GM18907 (cell line): Measurements from ENCODE around the gene TM2D3.

Source experiments
- ATAC-seq: cut with Tn5 transposase; IDR thresholded peaks from one replicate; pipeline ENCODE4 v1.9.1; 2021; ENCODE audit warnings: mild to moderate bottlenecking, moderate library complexity; ENCODE audit not compliant: unreplicated experiment

Gene TM2D3

DNA sequence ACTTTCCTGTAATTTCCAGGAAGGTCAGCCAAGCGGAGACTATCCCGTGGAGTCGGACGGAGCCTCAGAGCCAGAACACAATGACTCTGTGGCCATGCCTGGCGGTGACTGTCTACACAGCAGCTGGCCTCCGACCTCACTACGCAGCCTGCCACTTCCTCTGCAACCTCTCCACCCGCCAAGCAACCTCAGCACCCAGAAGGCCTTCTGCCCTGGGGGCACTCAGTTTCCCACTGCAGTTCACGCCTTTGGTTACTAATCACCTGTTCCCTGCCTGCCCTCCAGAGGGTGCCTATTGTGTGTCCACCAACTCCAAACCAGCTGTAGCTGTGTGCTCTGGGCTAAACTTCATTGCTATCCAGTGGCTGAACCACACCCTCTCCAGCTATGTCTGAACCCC is 44.0 kb downstream of the TM2D3 start:
- ATAC-seq: no peak

DNA sequence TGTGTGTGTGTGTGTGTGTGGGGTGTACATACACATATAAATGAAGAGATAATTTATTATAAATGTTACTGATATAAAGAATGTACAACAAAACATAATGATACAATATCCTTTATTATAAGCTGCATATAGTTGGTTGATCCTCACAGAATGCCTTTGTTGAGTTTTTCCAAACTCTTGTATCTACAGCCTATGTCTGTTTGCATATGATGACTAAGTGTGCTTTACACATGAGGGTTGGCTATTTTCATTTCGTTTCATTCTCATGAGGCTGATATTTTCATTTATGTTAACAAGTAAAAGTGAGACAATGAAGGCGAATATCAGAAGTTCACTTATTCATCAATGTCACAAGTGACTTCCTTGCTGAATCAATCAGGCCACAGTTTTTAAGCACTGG is 45.1 kb downstream of the TM2D3 start:
- no peak for ATAC-seq

DNA sequence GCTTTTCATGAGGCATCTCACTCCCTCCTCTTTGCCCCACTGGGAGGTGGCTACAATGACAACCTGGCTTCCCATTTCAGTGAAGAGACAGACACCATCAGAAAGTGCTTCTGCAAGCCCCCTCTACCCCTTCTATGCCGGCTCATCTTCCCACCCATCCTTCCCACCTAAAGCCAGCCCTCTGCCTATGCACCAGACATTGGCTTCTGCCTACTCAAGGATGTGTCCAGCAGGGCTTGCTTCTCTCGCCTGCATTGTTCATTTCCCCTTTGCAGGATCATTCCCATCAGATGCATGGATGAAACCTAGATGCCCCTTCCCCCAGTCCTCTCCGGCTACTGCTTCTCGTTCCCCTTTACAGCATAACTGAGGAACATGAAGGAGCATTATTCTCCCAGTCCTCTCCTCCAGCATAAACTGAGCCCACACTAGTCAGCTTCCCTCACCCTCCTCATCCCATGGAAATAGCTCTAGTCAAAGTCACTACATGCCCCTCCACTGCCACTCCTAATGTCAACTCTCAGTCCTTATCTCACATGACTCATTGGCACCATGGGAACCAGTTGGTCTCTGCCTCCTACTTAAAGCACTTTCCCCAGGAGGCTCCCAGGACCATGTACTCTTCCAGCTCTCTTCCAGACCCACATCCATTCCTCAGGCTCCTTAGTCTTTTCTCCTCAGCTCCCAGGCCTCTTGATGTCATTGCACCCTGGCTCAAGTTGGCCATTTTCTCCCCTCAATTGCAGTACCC is 47.9 kb downstream of the TM2D3 start:
- ATAC-seq: no peak

DNA sequence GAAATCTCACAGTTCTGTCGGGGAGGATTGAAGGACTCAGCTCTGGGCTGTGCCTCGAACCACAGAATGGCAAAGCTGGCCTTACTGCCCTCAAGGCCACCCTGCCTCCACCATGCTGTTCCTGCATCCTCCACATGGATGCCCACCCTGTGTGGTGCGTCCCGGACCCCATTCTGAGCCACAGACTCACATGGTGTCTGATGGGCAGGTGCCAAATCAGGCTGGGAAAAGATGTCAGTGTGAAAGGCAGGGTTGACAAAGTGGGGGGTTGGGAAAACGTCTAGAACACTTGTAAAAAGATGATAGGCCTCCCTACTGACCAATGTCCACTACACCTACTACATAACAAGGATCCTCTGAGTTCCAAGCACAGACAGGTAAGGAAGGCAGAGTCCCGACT is 49.4 kb downstream of the TM2D3 start:
- ATAC-seq: no peak

DNA sequence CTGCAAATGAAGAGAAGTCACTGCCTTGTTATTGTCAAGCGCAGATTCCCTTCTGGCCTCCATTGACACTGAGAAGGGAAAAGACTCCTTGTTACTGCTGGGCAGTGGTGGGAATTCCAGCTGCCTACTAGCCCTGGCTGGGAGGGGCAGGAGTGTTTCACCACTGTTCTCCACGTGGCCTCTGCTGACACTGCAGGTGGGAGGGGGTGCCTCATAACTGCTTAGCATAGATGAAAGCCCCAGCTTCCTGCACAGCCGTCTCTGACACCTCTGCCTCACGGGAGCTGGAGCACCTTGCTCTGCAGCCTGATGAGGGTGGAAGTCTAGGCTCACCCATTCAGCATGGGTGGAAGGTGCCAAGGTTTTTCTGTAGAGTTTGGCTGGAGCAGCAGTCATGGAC is 52.1 kb downstream of the TM2D3 start:
- no peak for ATAC-seq

DNA sequence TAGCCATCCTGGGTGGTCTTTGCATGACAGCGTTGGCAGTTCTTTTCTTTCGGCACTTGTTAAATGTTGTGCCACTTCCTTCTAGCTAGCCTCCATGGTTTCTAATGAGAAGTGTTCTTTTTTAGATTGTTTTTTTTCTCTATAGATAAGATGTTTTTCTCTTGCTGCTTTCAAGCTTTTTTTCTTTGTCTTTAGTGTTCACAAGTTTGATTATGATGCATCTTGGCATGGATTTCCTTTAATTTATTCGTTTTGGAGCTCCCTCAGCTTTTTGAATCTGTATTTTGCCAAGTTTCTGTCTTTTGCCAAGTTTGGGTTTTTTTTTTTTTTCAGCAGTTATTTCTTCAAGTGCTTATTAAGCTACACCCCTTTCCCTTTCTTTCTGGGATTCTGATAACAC is 53.1 kb downstream of the TM2D3 start:
- no peak for ATAC-seq

DNA sequence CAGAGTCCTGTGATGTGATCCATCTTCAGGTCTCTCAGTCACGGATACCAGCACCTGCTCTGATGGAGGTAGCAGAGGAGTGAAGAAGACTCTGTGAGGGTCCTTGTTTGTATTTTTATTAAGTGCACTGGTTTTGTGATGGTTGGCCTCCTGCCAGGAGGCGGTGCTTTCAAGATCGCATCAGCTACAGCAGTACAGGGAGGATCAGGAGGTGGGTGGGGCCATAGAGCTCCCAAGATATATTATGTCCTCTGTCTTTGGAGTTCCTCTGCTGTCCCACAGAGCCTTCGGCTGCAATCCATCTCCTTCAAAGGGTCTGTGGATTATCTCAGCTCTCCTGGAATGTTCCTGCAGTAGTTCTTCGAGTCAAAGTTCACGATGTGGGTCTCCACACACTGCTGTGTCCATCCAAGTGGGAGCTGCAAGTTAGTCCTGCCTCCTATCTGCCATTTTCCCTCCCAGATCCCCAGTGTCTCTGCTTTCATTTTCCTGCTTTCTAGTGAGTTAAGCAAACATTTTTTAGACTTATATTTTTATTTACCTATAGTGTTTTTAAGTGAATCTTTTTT is 54.7 kb downstream of the TM2D3 start:
- ATAC-seq: no peak

DNA sequence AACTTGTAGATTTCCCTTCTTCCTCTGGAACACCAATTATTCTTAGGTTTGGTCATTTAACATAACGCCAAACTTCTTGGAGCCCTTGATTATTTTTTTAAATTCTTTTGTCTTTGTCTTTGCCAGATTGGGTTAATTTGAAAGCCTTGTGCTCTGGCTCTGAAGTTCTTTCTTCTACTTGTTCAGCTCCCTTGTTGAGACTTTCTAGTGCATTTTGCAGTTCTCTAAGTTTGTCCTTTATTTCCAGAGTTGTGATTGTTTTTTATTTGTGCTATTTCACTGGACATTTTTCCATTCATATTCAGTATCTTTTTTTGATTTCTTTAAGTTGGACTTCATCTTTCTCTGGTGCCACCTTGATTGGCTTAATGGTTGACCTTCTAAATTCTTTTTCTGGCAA is 55.5 kb downstream of the TM2D3 start:
- no peak for ATAC-seq
